Measurements from ENCODE around the gene DMBT1.

DNA sequence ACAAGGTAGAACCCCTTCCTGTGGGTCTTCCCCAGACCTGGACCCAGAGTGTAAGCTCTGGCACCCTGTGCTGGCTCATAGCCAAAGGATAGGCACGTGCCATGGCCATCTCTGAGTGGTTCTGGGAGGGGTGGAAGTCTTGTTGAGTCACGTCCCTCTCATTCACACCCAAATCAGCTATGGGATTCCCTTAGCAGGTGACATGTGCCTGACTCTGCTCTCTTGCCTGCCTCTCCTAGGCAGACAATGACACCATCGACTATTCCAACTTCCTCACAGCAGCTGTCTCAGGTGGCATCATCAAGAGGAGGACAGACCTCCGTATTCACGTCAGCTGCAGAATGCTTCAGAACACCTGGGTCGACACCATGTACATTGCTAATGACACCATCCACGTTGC is 79.2 kb downstream of the DMBT1 start:
- no peak for TF ChIP-seq POLR2A (IDR thresholded peaks at IDR 0.05; ENCODE audit: extremely low read depth, insufficient read length)
- TF ChIP-seq, protein P1, sequence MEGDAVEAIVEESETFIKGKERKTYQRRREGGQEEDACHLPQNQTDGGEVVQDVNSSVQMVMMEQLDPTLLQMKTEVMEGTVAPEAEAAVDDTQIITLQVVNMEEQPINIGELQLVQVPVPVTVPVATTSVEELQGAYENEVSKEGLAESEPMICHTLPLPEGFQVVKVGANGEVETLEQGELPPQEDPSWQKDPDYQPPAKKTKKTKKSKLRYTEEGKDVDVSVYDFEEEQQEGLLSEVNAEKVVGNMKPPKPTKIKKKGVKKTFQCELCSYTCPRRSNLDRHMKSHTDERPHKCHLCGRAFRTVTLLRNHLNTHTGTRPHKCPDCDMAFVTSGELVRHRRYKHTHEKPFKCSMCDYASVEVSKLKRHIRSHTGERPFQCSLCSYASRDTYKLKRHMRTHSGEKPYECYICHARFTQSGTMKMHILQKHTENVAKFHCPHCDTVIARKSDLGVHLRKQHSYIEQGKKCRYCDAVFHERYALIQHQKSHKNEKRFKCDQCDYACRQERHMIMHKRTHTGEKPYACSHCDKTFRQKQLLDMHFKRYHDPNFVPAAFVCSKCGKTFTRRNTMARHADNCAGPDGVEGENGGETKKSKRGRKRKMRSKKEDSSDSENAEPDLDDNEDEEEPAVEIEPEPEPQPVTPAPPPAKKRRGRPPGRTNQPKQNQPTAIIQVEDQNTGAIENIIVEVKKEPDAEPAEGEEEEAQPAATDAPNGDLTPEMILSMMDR (IDR thresholded peaks at IDR 0.05; ENCODE audit: low read depth, low read length), result no peak
- TF ChIP-seq, protein P2, sequence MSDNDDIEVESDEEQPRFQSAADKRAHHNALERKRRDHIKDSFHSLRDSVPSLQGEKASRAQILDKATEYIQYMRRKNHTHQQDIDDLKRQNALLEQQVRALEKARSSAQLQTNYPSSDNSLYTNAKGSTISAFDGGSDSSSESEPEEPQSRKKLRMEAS (IDR thresholded peaks at IDR 0.05; ENCODE audit: low read depth, low read length), result no peak
- no peak for TF ChIP-seq MYC (IDR thresholded peaks at IDR 0.05; ENCODE audit: low read depth, low read length)

All from NB4 (cell line).